ENCODE results near the gene LYVE1. TPM values are rescaled to one million over a fixed set of nuclear protein-coding genes. Genes with fewer than 3 reads are reported as not detected.

The LYVE1 gene
- polyA plus RNA-seq, 3 donors: 59.3 to 71.7 (median 67.2) TPM

DNA sequence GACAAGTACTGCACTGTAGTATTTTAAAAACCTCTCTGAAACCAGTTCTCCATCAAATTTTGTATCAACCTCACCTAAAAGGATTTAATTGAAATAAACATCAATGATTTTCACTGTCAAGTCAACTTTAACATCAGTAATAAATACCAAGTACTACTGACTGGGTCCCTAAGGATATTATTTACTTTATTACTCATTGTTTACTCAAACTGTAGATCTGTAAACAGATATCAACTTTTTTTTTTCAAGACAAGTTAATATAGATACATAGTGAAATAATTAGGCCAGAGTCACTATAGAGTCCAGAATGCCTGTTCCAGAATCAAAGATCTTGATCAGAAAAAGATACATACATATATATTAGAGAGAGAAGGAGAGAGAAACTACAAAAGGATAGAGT is 29.1 kb downstream of the LYVE1 start:
- no peak for DNase-seq (ENCODE audit: extremely low read depth in 1 of 11, low read depth in 9 of 11, low spot score in 4 of 11)

DNA sequence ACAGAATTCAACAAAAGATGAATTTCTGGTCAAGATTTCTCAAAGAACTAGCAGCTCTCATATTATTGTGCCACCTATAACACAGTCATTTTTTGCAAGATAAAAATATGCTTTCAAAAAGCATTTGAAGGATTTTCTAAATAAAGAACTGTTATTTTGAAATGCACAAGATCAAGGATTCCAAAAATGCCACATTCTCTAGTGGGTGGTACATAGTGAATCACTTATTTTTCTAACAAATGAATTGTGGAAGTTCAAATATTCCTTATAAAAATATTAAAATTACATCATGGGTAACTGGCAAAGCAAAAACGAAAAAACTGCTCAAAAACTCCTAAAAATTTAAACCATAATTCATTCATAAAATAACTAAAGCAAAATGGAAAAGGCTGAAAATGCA is 29.5 kb downstream of the LYVE1 start:
- DNase-seq (ENCODE audit: extremely low read depth in 1 of 11, low read depth in 9 of 11, low spot score in 4 of 11): no peak

DNA sequence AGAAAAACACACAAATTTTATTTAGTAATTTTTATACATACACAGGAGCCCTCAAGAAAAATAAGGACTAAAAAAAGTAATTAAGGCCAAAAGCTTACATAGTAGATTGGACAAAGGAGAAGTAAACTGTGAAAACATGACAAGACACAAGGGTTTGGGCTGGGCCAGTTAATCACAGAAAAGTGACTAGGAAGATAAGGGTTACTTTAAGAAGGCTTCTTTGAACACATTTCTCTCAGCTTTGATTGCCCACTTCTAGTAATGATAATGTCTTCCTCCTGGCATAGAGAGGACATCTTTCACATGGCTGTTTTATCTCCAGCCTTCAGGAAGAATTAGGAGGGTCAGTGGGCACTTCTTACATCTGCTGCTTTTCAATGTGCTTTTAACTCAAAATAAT is 30.9 kb downstream of the LYVE1 start:
- DNase-seq (ENCODE audit: extremely low read depth in 1 of 11, low read depth in 9 of 11, low spot score in 4 of 11): no peak

DNA sequence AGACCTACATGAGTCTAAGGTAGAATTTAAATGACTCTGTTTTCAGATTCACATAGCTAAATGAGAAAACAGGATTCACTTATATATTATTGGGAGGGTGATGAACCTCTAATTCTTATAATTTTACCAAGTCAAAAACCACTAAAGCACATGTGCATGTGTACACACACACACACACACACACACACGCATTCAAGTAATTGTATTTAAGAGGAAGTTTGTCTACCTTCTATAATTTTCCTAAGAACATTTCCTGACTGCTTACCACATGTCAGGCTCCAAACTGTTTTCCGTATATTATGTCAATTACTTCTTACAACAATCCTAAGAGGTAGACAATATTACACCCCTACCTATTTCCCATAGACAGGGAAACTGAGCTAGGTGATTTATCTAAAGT is 34.1 kb downstream of the LYVE1 start:
- no peak for DNase-seq (ENCODE audit: extremely low read depth in 1 of 11, low read depth in 9 of 11, low spot score in 4 of 11)

DNA sequence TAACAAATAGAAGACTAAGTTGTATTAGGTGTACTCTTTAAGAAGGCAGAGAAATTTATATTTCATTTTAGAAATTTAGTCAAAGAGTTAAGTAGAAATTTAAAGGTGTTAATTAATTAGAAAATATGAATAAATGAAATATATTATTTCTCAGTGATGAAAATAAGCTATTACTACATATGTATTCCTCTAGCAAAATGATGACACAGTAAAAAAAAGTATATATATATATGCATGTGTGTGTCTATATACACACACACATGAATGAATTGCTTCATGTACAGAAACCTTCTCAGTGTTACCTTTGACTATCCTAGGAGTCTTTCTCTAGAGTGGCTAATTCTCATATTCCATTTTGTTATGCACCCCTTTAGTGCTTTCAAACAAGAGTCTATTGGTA is 35.1 kb downstream of the LYVE1 start:
- DNase-seq (ENCODE audit: extremely low read depth in 1 of 11, low read depth in 9 of 11, low spot score in 4 of 11): no peak

DNA sequence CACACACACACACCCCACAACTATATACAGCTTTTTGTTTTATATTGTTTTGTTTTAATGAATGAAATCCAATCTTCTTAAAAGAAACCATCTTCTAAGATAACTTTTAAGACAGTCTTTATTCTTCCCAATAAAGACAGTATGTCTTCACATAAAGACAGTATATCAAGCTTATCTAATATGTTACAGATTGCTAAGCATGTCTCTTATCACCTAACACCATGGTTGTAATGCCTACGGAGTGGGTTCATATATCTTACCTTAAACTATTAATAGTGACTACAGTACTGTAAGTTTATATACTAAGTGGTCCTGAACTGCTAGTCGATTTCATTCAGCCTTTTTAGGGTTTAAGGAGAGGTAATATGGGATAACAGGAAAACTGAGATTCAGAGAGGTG is 35.9 kb downstream of the LYVE1 start:
- DNase-seq (ENCODE audit: extremely low read depth in 1 of 11, low read depth in 9 of 11, low spot score in 4 of 11): no peak

DNA sequence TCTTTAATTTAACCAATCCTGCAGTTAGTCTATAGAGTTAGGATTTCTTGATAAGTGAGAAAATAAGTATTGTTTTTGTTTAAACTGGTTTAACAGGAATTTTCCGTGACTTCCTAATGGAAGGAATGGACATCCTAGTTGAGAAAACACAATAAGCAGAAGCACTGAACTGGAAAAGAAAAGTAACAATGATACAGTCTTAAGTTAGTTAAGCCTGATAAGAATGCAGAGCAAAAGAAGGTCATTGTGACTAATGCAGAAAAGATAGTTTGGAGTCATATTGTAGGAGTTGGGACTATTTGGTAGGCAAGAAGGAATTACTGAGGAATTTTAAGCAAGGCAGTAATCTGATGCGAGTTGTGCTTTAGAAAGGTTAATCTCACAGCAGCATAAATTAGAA is 39.2 kb downstream of the LYVE1 start:
- no peak for DNase-seq (ENCODE audit: extremely low read depth in 1 of 11, low read depth in 9 of 11, low spot score in 4 of 11)

DNA sequence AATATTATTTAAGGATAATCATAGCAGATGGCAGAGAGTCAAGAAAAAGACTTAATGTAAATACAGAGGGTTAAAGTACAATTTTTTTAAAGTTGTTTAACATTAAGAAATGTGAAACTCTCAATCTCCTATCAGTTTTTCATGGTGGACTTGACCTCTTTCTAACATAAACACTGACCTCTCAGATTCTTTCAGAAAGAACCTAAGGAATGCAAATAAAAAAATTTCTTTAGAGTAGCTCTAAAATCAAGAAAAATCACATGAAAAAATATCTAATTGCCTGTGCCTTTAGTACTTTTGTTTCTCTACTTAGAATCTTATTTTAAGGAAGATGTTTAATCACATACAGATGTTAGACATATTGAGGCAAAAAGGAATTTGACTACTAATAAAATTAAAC is 40.3 kb downstream of the LYVE1 start:
- no peak for DNase-seq (ENCODE audit: extremely low read depth in 1 of 11, low read depth in 9 of 11, low spot score in 4 of 11)

DNA sequence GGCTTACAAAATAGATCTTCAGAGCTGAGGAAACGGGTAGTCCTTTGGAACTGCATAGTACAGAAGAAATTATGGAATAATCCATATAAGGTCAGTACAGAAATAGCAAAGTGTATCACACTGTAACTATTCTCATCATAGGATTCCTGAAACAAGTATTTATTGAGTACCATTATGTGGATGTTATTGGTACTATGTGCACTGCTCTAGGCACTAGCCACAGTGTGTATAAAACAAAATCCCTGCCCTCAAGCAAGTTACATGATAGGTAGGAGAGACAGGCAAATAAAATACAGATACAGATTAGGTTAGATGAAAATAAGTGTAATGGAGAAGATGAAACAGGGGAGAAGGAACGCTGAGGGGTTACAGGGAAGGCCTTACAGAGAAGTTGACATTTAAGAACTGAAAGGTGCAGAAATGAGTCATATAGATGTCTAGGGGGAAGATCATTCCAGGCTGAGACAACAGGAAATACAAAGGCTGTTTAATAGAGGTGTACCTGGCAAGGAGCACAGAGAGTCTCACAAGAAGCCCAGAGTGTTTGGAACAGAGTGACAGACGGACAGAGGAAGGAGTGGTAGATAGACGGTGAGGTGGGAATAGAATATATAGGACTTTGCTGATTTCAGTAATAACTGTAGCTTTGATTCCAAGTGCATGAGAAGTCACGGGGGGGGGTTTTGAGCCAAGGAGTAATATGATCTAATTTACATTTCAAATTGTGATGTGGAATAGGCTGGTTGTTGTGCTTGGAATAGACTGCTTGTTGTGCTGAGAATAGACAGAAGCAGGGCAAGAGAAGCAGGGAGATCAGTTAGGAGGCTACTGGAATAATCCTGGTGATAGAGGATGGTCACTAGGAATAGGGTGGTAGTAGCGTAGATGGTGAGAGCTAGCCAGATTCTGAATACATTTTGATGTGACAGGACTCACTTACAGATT is 41.2 kb downstream of the LYVE1 start:
- DNase-seq (ENCODE audit: extremely low read depth in 1 of 11, low read depth in 9 of 11, low spot score in 4 of 11): no peak

DNA sequence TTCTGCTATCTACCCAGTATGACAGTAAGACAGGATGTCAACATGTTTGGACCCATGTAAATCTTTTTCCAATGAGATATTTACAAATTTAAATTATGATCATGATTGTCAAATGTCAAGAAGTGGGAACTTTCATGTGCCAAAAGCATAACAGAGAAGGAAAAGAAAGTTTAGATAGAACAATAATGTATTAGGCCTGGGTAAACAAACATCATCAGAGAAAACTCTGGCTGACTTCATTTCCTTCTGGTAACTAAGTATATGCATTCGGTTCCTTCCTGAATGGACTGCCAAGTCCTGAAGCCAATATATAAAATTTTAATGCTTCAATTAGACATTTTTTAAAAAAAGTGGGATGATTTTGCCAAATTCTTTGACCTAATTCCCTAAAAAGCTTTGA is 44.0 kb downstream of the LYVE1 start:
- peak in 4 of 11 donors; percentile 9 to 45 (median 27) for DNase-seq (ENCODE audit: extremely low read depth in 1 of 11, low read depth in 9 of 11, low spot score in 4 of 11)

DNA sequence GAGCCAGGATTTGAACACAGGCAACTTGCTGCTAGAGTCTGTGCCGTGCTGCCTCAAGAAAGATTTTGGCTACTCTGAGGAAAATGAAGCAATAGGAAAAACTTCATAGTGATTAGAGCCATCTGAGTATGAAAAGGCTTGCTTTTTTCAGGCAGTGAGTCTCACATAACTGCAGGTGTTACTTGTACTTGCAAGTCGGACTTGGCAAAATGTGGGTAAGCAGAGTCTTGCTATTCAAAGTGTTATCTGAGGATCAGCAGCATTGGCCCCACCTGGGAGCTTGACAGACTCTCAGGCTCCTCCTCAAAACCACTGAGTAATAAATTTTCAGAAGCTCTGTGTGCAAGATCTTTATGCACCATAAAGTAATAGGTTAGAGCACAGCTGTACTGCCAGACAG is 45.5 kb downstream of the LYVE1 start:
- DNase-seq (ENCODE audit: extremely low read depth in 1 of 11, low read depth in 9 of 11, low spot score in 4 of 11): no peak

DNA sequence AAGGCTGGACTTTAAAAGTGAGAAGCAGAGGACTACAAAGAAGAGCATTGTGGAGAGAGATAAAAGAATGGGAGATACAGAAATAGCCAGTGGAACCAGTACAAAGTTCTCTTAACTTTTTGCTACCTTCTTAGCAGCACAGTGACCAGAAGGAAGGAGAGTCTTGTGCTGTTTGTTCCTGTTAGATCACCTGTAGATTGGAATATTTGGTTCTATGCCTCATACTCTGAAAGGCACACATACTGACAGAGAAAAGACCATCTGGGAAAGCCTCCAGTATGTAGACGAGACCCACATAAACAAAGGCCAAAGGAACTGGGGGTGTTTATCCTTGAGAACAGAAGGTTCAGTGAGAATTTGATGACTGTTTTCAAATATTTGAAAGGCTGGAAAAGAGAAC is 46.2 kb downstream of the LYVE1 start:
- DNase-seq (ENCODE audit: extremely low read depth in 1 of 11, low read depth in 9 of 11, low spot score in 4 of 11): no peak

DNA sequence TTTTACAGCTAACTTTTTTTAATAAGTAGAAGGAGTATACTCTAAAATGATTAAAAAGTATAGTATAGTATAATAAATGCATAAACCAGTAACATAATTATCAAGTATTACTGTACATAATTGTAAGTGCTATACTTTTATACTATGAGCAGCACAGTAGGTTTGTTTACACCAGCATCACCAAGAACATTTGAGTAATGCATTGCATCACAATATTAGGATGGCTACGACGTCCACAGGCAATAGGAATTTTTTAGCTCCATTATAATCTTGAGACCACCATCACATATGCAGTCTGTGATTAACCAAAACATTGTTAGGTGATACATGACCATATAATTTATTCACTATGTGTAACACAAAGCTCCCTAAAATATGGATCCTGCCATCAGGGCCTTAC is 47.9 kb downstream of the LYVE1 start:
- no peak for DNase-seq (ENCODE audit: extremely low read depth in 1 of 11, low read depth in 9 of 11, low spot score in 4 of 11)

DNA sequence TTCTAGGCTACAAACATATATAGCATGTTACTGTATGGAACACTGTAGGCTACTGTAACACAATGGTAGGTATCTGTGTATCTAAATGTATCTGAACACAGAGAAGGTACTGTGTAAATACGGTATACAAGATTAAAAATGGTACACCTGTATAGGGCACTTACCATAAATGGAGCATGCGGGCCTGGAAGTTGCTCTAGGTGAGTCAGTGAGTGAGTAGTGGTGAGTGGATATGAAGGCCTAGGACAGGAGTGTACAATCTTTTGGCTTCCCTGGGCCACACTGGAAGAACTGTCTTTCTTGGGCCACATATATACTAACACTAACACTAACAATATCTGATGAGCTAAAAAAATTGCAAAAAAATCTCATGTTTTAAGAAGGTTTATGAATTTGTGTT is 48.8 kb downstream of the LYVE1 start:
- DNase-seq (ENCODE audit: extremely low read depth in 1 of 11, low read depth in 9 of 11, low spot score in 4 of 11): no peak

DNA sequence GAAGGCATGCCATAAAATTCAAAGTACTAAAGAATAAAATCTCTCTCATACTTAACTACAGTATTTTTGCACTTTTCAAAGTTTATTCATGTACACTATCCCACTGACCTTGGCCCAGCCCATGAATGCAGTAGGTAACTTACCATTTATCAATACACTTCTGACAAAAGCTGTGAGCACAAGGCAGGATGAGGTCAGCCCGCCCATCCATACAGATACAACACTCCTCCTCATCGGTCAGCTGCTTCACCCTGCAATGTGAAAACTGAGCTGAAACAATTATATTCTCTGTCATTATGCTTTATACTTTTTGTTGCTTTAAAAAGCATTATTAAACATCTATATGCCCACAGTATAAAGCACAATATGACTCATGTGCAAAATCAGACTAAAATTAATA is 49.6 kb downstream of the LYVE1 start:
- no peak for DNase-seq (ENCODE audit: extremely low read depth in 1 of 11, low read depth in 9 of 11, low spot score in 4 of 11)

DNA sequence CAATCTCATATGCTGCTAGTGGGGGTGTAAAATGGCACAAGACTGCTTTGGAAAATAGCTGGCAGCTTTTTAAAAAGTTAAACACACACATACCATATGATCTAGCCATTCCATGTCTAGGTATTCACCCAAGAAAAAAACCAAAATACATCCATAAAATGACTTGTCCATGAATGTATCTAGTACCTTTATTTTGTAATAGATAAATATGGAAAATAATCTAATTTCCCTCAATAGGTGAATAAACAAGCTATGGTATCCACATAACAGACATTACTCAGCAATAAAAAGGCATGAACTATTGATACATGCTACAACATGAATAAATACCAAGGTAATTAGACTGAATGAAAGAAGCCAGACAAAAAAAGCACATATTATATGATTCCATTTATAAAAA is 50.3 kb downstream of the LYVE1 start:
- DNase-seq (ENCODE audit: extremely low read depth in 1 of 11, low read depth in 9 of 11, low spot score in 4 of 11): no peak

DNA sequence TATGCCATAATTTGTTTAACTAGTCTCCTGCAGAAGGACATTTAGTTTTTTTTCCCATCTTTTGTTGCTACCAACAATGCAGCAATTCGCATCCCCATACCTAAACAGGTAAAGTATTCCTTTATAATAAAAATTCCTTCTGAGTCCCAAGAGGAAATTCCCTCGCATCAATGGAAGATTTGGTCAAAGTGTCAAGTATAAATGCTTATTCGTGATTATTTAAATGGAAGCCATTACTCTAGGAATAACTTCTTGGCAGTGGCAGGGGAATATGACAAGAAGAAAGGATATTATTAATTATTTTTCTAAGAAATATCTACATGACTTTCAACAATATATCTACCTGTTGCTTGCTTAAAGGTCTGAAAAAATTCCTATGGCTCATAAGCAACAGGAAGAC is 53.0 kb downstream of the LYVE1 start:
- no peak for DNase-seq (ENCODE audit: extremely low read depth in 1 of 11, low read depth in 9 of 11, low spot score in 4 of 11)

DNA sequence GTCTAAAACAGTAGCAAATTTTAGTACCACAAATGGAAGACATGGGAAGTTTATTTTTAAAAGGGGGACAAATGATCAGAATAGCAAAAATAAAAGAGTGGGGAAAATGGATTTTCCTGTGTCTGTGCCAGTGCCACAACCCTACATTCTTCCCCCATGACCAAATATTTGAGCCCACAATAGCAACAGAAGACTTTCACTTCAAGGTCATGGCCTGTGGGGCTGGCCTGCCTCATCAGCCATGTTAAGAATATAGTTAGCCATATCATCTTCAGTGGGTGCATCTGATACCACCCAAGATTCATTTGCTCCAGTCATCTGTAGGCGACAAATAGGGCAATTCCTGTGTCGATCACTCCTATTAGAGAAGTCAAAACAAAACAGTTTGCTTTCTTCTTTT is 53.8 kb downstream of the LYVE1 start:
- DNase-seq (ENCODE audit: extremely low read depth in 1 of 11, low read depth in 9 of 11, low spot score in 4 of 11): no peak

DNA sequence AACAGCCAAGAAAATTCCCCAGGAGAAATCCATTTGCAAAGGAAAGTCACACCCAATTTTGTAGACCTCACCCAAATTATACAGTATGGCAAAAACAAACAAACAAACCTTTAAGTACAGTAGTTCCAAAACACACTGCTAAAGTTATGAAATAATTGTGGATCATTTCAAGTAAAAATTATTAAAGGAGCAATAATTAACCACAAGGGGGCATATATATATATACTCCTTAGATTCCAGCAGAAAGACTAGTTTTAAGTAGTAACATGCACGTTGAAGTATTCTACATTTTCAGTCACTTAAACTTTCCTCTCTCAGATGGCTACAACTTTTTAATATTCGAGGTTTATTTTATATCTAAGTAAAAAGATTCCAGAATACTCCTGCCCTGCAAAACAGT is 54.3 kb downstream of the LYVE1 start:
- DNase-seq (ENCODE audit: extremely low read depth in 1 of 11, low read depth in 9 of 11, low spot score in 4 of 11): no peak

DNA sequence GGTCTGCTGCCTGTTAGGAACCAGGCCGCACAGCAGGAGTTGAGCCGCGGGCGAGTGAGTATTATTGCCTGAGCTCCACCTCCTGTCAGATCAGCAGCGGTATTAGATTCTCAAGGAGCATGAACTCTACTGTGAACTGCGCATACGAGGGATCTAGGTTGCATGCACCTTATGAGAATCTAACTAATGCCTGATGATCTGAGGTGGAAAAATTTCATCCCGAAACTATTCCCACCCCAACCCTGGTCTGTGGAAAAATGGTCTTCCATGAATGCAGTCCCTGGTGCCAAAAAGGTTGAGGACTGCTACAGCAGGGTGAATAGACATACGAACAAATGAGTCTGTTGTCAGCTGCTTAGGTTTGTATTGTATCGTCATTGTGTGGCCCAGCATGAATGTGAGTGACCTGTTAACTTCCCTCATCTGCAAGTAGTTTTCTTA is 57.3 kb downstream of the LYVE1 start:
- no peak for DNase-seq (ENCODE audit: extremely low read depth in 1 of 11, low read depth in 9 of 11, low spot score in 4 of 11)

Data from renal cortex interstitium (tissue), 11 donors.